ENCODE data around the gene PHGDH. TPM values are rescaled to one million over a fixed set of nuclear protein-coding genes. Genes with fewer than 3 reads are reported as not detected.

Gene PHGDH
- total and polyA plus RNA-seq, 9 of the 15 experiments (the other 6 are each of a cell fraction or from before 2014, with no cell fraction given), result 6.7 to 84.2 (median 36.2) TPM

GRCh38 chr1:119743776-119744597 lies 32.3 kb downstream of the PHGDH start (continued):
- TF ChIP-seq CCAR2 (IDR thresholded peaks at IDR 0.05; ENCODE audit: low read depth, low read length), result no peak
- no peak for TF ChIP-seq SMARCA4 (IDR thresholded peaks at IDR 0.05)
- TF ChIP-seq SETDB1 (IDR thresholded peaks at IDR 0.05; ENCODE audit: low read length), result no peak
- no peak for TF ChIP-seq ZNF175 (CRISPR knock-in tag; IDR thresholded peaks at IDR 0.05; ENCODE audit: low read depth)
- no peak for TF ChIP-seq SMARCC2 (IDR thresholded peaks at IDR 0.05; ENCODE audit: low read depth)
- no peak for TF ChIP-seq ZBTB26 (CRISPR knock-in tag; IDR thresholded peaks at IDR 0.05)
- TF ChIP-seq THRB (CRISPR knock-in tag; conservative IDR thresholded peaks at IDR 0.05), result no peak
- no peak for TF ChIP-seq HDAC8 (tag; IDR thresholded peaks at IDR 0.05)
- TF ChIP-seq ZNF79 (CRISPR knock-in tag; IDR thresholded peaks at IDR 0.05; ENCODE audit: low read depth), result no peak
- TF ChIP-seq MCM3 (IDR thresholded peaks at IDR 0.05), result no peak
- TF ChIP-seq PCBP1 (IDR thresholded peaks at IDR 0.05; ENCODE audit: low read depth, low read length, poor library complexity, severe bottlenecking), result no peak
- no peak for TF ChIP-seq ATF4 (CRISPR knock-in tag; IDR thresholded peaks at IDR 0.05)
- TF ChIP-seq NELFE (IDR thresholded peaks at IDR 0.05; ENCODE audit: insufficient read depth, insufficient read length), result no peak
- TF ChIP-seq SRSF1 (IDR thresholded peaks at IDR 0.05; ENCODE audit: low read depth, low read length), result no peak
- no peak for TF ChIP-seq ZBTB7A (IDR thresholded peaks at IDR 0.05; ENCODE audit: borderline replicate concordance, control insufficient read depth, low read depth, low read length)
- TF ChIP-seq CAMTA2 (CRISPR knock-in tag; conservative IDR thresholded peaks at IDR 0.05), result no peak
- no peak for TF ChIP-seq HEY1 (CRISPR knock-in tag; IDR thresholded peaks at IDR 0.05; ENCODE audit: borderline replicate concordance)
- no peak for TF ChIP-seq ZNF217 (CRISPR knock-in tag; IDR thresholded peaks at IDR 0.05)
- no peak for TF ChIP-seq ETV5 (CRISPR knock-in tag; IDR thresholded peaks at IDR 0.05; ENCODE audit: low read depth)
- TF ChIP-seq BCL6 (CRISPR knock-in tag; IDR thresholded peaks at IDR 0.05), result no peak
- TF ChIP-seq POLR2AphosphoS5 (IDR thresholded peaks at IDR 0.05; ENCODE audit: control insufficient read depth, insufficient read depth, low read depth, low read length), result no peak
- TF ChIP-seq ADNP (tag; IDR thresholded peaks at IDR 0.05), result no peak
- no peak for TF ChIP-seq ZNF124 (CRISPR knock-in tag; IDR thresholded peaks at IDR 0.05)
- TF ChIP-seq HMGXB4 (CRISPR knock-in tag; IDR thresholded peaks at IDR 0.05), result no peak
- TF ChIP-seq TFAM (CRISPR knock-in tag; conservative IDR thresholded peaks at IDR 0.05), result no peak

All from K562 (cell line).